Activated CD8-positive, alpha-beta T cell treated with anti-CD3 and anti-CD28 coated beads for 36 hours (primary cell): ENCODE results near the gene CRTC2. TPM values are rescaled to one million over a fixed set of nuclear protein-coding genes. Genes with fewer than 3 reads are reported as not detected.

Experiments
- ATAC-seq: fragments of 200-7000 bp; cut with Tn5 transposase; one replicate; pipeline ENCODE4 v1.10.0; 2021; ENCODE audit warnings: mild to moderate bottlenecking, moderate library complexity
- CTCF ChIA-PET: fragments of 350-600 bp; sonication (Branson Sonifier 250); formaldehyde crosslinking; loops from one replicate; lab custom pipeline; 2021; ENCODE audit warnings: antibody characterized with exemption; lab: Charles Lee
- POLR2A ChIA-PET: fragments of 350-600 bp; sonication (Branson Sonifier 250); formaldehyde crosslinking; loops from one replicate; lab custom pipeline; 2021; ENCODE audit warnings: antibody characterized with exemption; lab: Charles Lee
- DNase-seq: peaks from one replicate; pipeline ENCODE4 v3.0.0-alpha.2; 2020
- H3K27ac Mint-ChIP-seq: one replicate; pipeline ENCODE4 v1.8.0; 2021; ENCODE audit warnings: mild to moderate bottlenecking, mixed read lengths
- H3K27me3 Mint-ChIP-seq: one replicate; pipeline ENCODE4 v1.8.0; 2021; ENCODE audit warnings: mixed read lengths
- H3K36me3 Mint-ChIP-seq: one replicate; pipeline ENCODE4 v1.8.0; 2021; ENCODE audit warnings: low read depth, mixed read lengths
- H3K4me1 Mint-ChIP-seq: one replicate; pipeline ENCODE4 v1.8.0; 2021; ENCODE audit warnings: low read depth, mixed read lengths
- H3K4me3 Mint-ChIP-seq: one replicate; pipeline ENCODE4 v1.8.0; 2021; ENCODE audit warnings: mild to moderate bottlenecking, moderate library complexity, mixed read lengths
- H3K9me3 Mint-ChIP-seq: one replicate; pipeline ENCODE4 v1.8.0; 2021; ENCODE audit warnings: mixed read lengths
- intact Hi-C: fragments of 100-400 bp; cut with micrococcal nuclease; formaldehyde crosslinking; loops from one replicate; pipeline ENCODE4 v1.10.0; 2022
- total RNA-seq, 2 experiments: library from RNA; stranded (reverse); gene quantifications; one replicate each; pipeline ENCODE4 v1.2.3, GENCODE V29; 2021
- TF ChIP-seq, protein P1 (sequence below): fragments of 200-600 bp; IDR thresholded peaks from one replicate; pipeline ENCODE4 v1.8.0; 2022; ENCODE audit warnings: antibody characterized with exemption, mild to moderate bottlenecking

Gene CRTC2
- total RNA-seq, 2 experiments from 2014 or later, result 67.3 to 71.8 TPM

DNA sequence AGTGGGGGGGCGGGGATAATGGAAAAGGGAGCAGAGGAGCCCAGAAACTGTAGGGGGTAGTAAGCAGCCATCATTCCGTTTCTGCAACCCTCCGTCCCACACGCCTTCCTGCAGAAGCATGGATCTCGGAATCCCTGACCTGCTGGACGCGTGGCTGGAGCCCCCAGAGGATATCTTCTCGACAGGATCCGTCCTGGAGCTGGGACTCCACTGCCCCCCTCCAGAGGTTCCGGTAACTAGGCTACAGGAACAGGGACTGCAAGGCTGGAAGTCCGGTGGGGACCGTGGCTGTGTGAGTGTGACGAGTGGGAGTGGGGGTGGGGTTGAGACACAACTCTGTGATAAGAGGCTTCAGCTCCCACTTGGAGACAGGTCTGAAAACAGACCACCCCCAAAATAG, 10.0 kb upstream of the CRTC2 start:
- intact Hi-C loops, result no loop called here
- Mint-ChIP-seq H3K4me1 (peaks cover 31% of the 10 kb centered on the region), H3K27me3 (no peaks in the 10 kb centered on the region), H3K27ac (peak overlapping the region; percentile 94), H3K9me3 (no peaks in the 10 kb centered on the region), H3K36me3 (peaks cover 22% of the 10 kb centered on the region), H3K4me3 (peak overlapping the region; percentile 99)
- no peak for DNase-seq
- ChIA-PET CTCF (interaction anchor here (0.9 to 5.0 kb wide), 4 partner anchors 8 to 17 kb away, joined by 3 to 56 read pairs (median 21); partner anchors contain the start of genes CRTC2, JTB and RAB13), POLR2A (interaction anchor here (1.0 to 13.9 kb wide), 10 partner anchors 7 to 179 kb away, joined by 3 to 237 read pairs (median 19); partner anchors contain the start of genes CRTC2, DENND4B, GATAD2B and JTB)
- TF ChIP-seq, protein P1, sequence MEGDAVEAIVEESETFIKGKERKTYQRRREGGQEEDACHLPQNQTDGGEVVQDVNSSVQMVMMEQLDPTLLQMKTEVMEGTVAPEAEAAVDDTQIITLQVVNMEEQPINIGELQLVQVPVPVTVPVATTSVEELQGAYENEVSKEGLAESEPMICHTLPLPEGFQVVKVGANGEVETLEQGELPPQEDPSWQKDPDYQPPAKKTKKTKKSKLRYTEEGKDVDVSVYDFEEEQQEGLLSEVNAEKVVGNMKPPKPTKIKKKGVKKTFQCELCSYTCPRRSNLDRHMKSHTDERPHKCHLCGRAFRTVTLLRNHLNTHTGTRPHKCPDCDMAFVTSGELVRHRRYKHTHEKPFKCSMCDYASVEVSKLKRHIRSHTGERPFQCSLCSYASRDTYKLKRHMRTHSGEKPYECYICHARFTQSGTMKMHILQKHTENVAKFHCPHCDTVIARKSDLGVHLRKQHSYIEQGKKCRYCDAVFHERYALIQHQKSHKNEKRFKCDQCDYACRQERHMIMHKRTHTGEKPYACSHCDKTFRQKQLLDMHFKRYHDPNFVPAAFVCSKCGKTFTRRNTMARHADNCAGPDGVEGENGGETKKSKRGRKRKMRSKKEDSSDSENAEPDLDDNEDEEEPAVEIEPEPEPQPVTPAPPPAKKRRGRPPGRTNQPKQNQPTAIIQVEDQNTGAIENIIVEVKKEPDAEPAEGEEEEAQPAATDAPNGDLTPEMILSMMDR, result no peak
- ATAC-seq, result no peak

GRCh38 chr1:153968000-153968363, 9.6 kb upstream of the CRTC2 start:
- peaks cover 18% of the 10 kb centered on the region for H3K36me3 Mint-ChIP-seq
- peak overlapping the region; percentile 94 for H3K27ac Mint-ChIP-seq
- peaks cover 31% of the 10 kb centered on the region for H3K4me1 Mint-ChIP-seq
- TF ChIP-seq, protein P1, result no peak
- no peaks in the 10 kb centered on the region for H3K9me3 Mint-ChIP-seq
- H3K4me3 Mint-ChIP-seq, result peak overlapping the region; percentile 99
- CTCF ChIA-PET, result interaction anchor here (0.8 to 6.7 kb wide), 11 partner anchors 9 to 533 kb away, joined by 3 to 56 read pairs (median 4); partner anchors contain the start of genes CRTC2, DENND4B, GATAD2B and JTB
- DNase-seq, result peak; percentile 28
- intact Hi-C loops, result no loop called here
- H3K27me3 Mint-ChIP-seq, result no peaks in the 10 kb centered on the region
- POLR2A ChIA-PET, result interaction anchor here (1.0 to 13.9 kb wide), 10 partner anchors 7 to 178 kb away, joined by 3 to 237 read pairs (median 19); partner anchors contain the start of genes CRTC2, DENND4B, GATAD2B and JTB
- ATAC-seq, result no peak

GRCh38 chr1:153967107-153967999, 8.9 kb upstream of the CRTC2 start, which contains the start of gene CREB3L4:
Gene CREB3L4 (plus strand): TSS chr1:153967902. CDS start chr1:153968526, 624 bp downstream.
- H3K27me3 Mint-ChIP-seq, result no peaks in the 10 kb centered on the region
- H3K4me3 Mint-ChIP-seq, result peak within 1 kb of the TSS; percentile 99
- H3K9me3 Mint-ChIP-seq, result no peaks in the 10 kb centered on the region
- H3K36me3 Mint-ChIP-seq, result peaks cover 14% of the 10 kb centered on the region
- DNase-seq (peak; percentile 94), ATAC-seq (peak; percentile 88)
- TF ChIP-seq, protein P1, result peak; percentile 18
- H3K4me1 Mint-ChIP-seq, result peaks cover 32% of the 10 kb centered on the region
- peak within 1 kb of the TSS; percentile 94 for H3K27ac Mint-ChIP-seq
- ChIA-PET POLR2A (interaction anchor here (1.0 to 13.9 kb wide), 13 partner anchors 8 to 333 kb away, joined by 3 to 237 read pairs (median 12); partner anchors contain the start of genes CRTC2, DENND4B, GATAD2B and JTB), CTCF (interaction anchor here (0.8 to 6.7 kb wide), 13 partner anchors 9 to 533 kb away, joined by 3 to 56 read pairs (median 3); partner anchors contain the start of genes CRTC2, DENND4B, GATAD2B and JTB)
- intact Hi-C loops, result no loop called here

DNA sequence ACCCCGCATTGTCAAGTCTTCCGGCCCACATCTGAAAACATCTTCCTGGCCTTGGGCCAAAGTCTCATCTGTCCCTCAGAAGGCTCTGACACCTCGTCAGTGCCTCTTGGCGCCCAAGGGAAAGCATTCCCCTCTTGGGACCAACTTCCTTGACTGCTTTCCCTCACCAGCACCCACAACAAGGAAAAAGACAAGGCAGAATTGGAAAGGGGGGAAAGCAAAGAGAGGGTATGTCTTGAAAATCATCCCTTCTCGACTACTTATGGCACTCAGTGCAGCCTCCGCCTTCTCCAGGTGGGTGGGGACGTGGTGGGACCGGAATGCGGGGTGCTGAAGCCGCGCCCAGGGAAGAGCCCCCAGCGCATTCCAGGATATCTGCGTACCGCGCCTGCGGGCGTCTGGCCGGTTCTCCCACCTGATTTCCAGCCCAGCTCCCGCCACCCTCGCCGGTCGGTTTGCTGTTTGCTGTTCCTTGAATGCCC, 5.5 kb upstream of the CRTC2 start:
- H3K4me1 Mint-ChIP-seq, result peaks cover 48% of the 10 kb centered on the region
- peak overlapping the region; percentile 78 for H3K4me3 Mint-ChIP-seq
- peak; percentile 33 for DNase-seq
- ChIA-PET POLR2A (interaction anchor here (0.9 to 7.4 kb wide), 5 partner anchors 11 to 284 kb away, joined by 3 to 138 read pairs (median 20); partner anchors contain the start of genes GATAD2B, JTB, RAB13 and RPS27), CTCF (interaction anchor here (1.6 to 6.7 kb wide), 3 partner anchors 11 to 22 kb away, joined by 4 to 37 read pairs (median 22); partner anchors contain the start of genes DENND4B and RAB13)
- peak overlapping the region; percentile 92 for H3K27ac Mint-ChIP-seq
- H3K27me3 Mint-ChIP-seq, result no peaks in the 10 kb centered on the region
- H3K36me3 Mint-ChIP-seq, result peaks cover 22% of the 10 kb centered on the region
- ATAC-seq, result no peak
- H3K9me3 Mint-ChIP-seq, result no peaks in the 10 kb centered on the region
- intact Hi-C loops, result no loop called here
- TF ChIP-seq, protein P1, result no peak
